Myocyte (in vitro differentiated cells): Measurements from ENCODE around the gene CREBBP. TPM values are rescaled to one million over a fixed set of nuclear protein-coding genes. Genes with fewer than 3 reads are reported as not detected.
"Not testable (repeated sequence)": the region's sequence is repeated elsewhere in the genome, so short reads cannot be mapped to it uniquely, and the experiment has no call there.

Experiments
- DNase-seq: peaks from one replicate; pipeline ENCODE4 v3.0.0-alpha.2; 2012; ENCODE audit warnings: low read depth
- total RNA-seq: library from RNA; depleted of rRNA; stranded (reverse); fragments of >200 nt; gene quantifications from 2 replicates; pipeline ENCODE4 v1.2.3, GENCODE V29; 2014

The CREBBP gene
- total RNA-seq, 1 donor from 2014 or later, result 15.9 TPM

DNA sequence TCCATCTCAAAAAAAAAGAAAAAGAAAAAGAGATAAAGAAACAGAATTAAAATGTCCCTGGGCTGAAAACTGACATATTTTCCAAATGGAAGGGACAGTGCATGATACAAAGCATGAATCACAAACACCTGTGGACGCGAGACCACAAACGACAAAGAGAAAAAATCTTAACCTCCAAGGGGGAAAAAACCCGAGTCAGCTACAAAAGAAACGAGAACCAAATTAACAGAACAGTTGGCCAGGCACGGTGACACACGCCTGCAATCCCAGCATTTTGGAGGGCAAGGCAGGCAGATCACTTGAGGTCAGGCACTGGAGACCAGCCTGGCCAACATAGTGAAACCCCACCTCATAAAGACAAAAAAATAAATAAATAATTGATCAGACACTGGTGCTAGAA, 165.1 kb downstream of the CREBBP start:
- DNase-seq, result no peak

DNA sequence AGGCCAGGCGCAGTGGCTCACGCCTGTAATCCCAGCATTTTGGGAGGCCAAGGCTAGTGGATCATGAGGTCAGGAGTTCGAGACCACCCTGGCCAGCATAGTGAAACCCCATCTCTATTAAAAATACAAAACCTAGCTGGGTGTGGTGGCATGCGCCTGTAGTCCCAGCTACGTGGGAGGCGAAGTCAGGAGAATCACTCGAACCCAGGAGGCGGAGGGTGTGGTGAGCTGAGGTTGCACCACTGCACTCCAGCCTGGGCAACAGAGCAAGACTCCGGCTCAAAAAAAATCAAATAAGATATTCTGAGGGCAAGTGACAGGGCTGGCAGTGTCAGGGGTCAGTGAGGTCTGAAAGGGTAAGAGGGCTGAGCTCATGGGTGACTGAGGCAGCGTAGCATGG, 166.1 kb downstream of the CREBBP start:
- DNase-seq, result not testable (repeated sequence)

DNA sequence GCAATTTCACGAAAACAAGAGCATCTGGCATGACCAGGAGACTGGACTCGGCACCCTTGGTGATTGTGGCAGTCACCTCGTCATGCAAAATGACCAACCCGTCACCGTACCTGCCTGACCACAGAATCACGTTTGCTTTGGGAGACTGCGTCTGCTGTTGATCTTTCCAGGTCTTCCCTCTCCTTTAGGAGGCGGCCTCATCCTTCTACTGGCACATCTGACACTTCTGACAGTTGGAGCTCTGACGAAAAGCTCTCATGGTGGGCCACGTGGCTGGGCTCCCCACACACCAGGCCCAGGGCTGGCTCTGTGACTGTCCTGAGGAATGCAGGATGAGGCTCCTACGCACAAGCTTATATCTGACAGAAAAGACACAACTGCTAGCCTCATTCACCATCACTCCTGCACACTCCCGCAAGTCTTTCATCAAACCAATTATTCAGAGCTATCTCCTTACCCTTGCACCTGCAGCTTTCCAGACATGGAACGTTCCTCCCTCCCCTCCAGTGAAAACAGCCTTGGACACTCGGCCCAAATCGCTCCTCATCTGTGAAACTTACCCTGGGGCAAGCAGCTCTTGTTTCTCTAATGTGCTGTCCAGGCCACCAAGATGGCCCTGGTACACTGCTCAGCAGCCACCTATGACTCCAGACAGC, 166.8 kb downstream of the CREBBP start:
- no peak for DNase-seq

DNA sequence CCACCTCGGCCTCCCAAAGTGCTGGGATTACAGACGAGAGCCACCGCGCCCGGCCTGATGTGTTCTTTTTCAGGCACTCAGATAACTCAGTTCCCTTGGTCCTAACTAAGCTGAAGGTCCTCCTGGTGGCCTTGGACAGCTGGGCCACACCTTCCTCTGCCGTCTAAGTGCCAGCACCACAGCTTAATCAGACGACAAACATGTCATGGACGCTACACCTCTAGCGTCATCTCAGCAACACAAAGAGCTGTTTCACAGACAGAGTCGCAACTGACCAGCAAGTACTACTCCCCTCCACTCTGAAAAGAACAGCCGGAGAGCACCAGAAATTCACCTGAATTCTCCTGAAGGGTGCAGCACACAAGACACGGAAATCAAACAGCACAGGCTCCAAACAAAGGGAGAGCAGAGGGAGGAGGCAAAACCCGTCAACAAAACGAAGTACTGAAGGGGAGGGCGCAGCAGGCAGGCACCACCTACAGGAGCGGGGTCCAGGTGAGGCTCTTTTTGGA, 167.6 kb downstream of the CREBBP start:
- DNase-seq, result no peak

GRCh38 chr16:3706253-3707012, 174.1 kb downstream of the CREBBP start:
- DNase-seq, result no peak

DNA sequence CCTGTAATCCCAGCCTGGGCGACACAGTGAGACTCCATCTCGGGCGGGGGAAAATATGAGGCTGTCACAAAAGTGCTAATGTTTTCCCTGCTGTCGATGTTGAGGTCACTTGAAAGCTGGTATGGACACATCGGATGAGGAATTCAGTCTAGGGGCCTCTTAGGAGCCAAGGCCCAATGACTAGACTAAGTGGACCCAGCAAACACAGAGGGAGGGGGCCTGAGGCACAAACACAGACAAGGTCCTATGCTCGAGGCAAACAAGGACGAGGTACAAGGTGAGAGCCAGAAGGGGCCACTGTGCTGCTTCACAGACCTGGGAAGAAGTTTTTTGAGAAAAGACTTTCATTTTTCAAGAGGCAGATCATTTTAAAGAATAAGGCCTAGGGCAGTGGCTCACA, 178.4 kb downstream of the CREBBP start:
- no peak for DNase-seq

DNA sequence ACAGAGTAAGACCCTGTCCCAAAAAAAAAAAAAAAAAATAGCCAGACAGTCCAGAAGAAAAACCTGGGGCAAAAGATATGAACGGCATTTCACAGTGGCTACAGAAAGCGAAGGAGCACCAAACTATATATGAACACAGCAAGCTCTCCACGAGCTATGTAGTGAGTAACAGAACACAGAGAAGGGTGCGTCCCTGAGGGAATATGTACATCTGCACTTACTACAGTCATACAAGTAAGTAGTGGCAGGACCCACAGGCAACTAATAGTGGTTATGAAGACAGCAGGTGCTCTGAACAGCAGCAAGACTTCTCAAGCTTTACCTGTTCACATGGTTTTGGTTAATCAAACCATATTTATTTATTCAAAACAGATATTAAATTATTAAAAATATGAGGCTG, 179.0 kb downstream of the CREBBP start:
- DNase-seq, result no peak

- DNase-seq, result peak; percentile 55
Observed at GRCh38 chr16:3698941-3699340, 181.6 kb downstream of the CREBBP start.

DNA sequence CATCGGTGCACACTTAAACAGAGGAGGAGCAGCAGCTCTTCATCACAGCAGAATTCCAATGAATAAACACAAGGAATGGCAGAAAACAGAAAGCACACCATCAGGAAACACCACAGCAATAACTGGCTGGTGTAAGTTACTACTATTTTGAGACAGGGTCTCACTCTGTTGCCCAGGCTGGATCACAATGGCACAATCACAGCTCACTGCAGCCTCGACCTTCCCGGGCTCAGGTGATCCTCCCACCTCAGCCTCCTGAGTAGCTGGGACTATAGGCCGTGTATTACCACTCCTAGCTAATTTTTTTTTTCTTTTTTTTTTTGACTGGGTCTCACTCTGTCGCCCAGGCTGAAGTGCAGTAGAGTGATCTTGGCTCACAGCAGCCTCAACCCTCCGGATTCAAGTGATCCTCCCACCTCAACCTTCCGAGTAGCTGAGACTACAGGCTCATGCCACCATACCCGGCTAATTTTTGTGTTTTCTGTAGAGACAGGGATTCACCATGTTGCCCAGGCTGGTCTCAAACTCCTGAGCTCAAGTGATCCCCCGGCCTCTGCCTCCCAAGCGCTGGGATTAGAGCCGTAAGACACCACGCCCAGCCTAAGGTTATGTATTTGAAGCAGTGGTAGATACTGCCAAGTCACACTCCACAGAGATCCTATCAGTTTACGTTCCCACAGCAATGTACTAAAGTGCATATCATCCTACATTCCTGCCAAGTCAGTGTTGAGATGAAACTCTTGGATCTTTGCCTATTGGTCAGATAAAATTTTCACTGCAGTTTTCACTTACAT, 183.9 kb downstream of the CREBBP start:
- DNase-seq, result peak; percentile 81

DNA sequence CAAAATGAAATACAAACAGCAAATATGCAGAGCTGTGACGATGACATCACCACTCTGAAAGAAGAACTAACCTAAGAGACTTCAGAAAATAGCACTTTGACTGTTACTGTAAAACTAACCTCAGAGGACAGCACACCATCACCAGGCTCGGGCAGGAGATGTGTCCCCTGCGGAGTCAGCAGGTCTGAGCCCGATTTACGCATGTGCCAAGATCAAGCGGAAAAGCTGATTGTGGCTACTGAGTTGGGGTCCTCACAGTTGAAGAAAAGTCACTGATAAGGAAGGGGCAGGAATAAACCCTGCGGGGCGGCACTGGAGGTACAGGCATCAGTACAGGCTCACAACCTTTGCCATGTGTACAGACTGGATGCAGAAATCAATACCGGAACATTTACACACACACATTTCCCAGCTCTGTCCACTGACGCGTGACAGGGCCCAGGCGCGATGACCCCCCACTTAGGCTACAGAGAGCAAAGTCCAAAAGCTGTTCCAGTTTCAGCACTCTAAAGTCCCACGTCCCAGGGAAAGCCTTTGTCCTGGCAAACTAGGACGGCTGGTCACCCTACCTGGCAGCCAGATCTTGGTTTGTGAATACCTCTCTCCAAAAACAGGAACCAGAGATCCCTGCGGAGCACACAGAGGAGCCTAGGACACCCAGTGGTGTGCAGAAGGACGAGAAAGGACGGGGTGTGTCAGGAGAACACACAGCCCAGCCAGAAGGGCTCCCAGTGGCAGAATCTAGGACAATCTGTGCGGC, 184.7 kb downstream of the CREBBP start:
- no peak for DNase-seq

GRCh38 chr16:3694051-3694450, 186.5 kb downstream of the CREBBP start:
- no peak for DNase-seq

- DNase-seq, result no peak
Observed at GRCh38 chr16:3691761-3692160, 188.8 kb downstream of the CREBBP start.

DNA sequence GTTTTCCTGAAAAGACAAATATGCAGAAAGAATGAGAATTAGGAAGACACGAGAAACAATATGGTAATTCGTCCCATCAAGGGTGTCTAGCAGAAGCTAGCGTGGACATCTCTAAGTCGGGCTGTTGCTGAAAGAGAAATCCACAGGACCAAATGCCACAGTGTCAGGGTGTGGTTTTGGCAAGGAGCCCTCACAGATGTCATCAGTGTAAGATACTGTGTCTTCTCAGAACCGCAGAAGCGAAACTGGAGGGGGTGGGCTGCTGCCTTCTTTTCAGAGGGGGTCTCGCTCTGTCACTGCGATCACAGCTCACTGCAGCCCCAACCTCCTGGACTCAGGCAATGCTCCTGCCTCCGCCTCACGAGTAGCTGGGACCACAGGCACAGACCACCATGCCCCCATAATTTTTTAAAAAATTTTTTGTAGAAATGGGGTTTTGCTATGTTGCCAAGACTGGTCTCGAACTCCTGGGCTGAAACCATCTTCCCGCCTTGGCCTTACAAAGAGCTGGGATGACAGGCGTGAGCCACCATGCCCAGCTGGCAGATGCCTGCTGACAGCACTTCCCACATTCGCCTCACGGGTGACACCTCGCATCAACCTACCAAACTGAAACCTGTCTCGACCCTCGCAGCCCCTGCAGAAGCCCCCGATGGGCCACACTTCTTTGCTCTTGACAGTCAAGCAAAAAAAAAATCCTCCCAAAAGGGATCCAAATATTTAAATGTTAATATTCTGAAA, 189.4 kb downstream of the CREBBP start:
- DNase-seq, result peak; percentile 76

- peak; percentile 90 for DNase-seq
Observed at GRCh38 chr16:3690470-3690928, 190.0 kb downstream of the CREBBP start.

DNA sequence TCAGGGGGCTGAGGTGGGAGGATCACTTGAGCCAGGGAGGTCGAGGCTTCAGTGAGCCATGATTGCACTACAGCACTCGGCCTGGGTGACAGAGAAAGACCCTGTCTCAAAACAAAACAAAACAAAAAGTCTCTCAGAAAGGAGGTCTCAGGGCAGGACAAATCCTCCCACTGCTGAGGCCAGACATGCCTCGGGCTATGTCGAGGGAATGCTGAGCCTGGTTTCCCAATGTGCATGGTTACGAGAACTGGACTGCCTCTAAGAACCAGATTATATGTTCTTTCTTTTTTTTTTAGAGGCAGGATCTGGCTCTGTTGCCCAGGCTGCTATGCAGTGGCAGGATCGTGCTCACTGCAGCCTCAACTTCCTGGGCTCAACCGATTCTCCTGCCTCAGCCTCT, 190.8 kb downstream of the CREBBP start:
- no peak for DNase-seq

DNA sequence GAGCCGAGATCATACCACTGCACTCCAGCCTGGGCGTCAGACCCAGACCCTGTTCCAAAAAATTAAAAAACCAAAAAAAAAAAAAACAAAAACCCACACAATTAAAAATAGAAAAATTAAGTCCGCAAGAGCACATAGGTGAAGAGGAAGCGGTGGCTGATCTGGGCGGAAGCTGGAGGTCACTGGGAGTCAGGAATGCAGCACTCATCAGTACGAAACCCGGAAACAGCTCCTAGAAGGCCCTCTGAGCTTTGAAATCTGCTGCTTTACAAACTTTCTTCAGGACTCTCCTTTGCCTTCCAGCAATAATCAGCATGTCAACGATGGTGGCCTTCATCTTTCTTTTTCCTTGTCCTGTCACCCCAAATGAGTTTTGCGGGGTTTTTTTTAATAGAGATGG, 192.7 kb downstream of the CREBBP start:
- no peak for DNase-seq

DNA sequence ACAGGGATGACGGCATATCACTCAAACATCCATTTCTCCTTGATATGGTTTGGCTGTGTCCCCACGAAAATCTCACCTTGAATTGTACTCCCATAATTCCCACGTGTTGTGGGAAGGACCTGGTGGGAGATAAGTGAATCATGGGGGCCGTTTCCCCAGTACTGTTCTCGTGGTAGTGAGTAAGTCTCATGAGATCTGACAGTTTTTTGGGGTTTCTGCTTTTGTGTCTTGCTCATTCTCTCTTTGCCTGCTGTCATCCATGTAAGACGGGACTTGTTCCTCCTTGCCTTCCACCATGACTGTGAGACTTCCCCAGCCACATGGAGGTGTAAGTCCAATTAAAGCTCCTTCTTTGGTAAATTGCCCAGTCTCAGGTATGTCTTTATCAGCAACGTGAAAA, 193.5 kb downstream of the CREBBP start:
- DNase-seq, result no peak

DNA sequence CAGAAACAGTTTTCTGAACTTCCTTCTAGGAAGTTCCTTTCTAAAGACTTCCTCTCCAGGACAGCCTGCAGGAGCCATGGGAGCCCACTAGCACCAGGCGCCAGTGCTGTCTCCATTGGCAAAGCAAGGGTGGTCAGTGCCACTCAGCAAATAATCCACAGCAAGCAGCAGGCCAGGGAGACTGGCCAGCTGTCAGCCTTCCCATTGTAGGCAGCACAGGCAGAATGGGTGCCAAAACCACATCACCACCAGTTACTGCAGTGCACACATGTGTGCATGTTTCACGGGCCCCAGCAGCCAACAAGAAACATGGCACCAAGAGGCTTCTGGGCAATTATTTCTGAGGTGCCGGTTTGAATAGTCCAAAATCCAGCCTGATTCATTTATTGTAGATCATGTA, 199.3 kb downstream of the CREBBP start:
- peak; percentile 93 for DNase-seq

GRCh38 chr16:3677994-3678393, 202.5 kb downstream of the CREBBP start:
- no peak for DNase-seq

DNA sequence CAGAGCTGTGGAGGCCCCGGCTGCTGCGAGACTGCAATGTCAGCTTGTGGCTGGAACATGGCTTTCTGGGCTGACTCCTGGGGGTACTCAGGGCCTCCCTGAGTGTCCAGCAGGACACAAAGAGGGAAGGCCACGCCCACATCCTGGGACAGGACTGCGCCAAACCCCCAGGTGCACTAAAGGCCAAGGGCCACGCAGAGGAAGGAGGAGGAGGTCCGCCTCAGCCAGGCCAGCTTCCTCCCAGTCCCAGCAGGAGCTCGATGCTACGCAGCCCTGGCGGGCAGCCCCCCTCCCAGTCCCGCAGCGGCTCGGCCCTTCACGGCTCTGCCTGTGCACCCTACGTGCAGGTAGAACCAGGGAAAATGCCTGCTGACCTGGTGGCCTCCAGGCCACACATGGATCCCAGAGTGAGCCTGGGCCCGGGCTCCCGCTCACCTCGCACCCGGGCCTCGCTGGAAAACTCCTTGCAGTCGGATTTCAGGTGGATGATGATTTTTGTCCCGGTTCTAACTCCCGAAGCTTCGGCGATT, 204.8 kb downstream of the CREBBP start:
- DNase-seq, result no peak
